Spinal cord (tissue), 10 donors: Measurements from ENCODE around the gene HPSE2. TPM values are rescaled to one million over a fixed set of nuclear protein-coding genes. Genes with fewer than 3 reads are reported as not detected.

ENCODE experiments used
- DNase-seq, 6 donors: peaks; one replicate each; pipeline versions ENCODE4 v3.0.0 to v3.0.0-alpha.2; 2013 to 2015; ENCODE audit warnings: low spot score in 6 of 6, low read depth in 4 of 6
- H3K27ac ChIP-seq: one replicate; pipeline ENCODE4 v1.5.1; 2013; ENCODE audit warnings: low read depth, low read length, control low read depth
- H3K27me3 ChIP-seq: one replicate; pipeline ENCODE4 v1.6.1; 2013; ENCODE audit warnings: low read length; ENCODE audit not compliant: control insufficient read depth, insufficient read depth
- H3K36me3 ChIP-seq: one replicate; pipeline ENCODE4 v1.6.1; 2013; ENCODE audit warnings: low read length; ENCODE audit not compliant: control insufficient read depth, insufficient read depth
- H3K4me1 ChIP-seq: one replicate; pipeline ENCODE4 v1.6.1; 2013; ENCODE audit warnings: low read length; ENCODE audit not compliant: control insufficient read depth, insufficient read depth
- H3K4me3 ChIP-seq: one replicate; pipeline ENCODE4 v1.5.1; 2013; ENCODE audit warnings: low read depth, low read length, control low read depth
- H3K9me3 ChIP-seq: one replicate; pipeline ENCODE4 v1.6.1; 2013; ENCODE audit warnings: low read length; ENCODE audit not compliant: control insufficient read depth, insufficient read depth
- WGBS: methylation state at CpG from one replicate; pipeline ENCODE4 v1.1.5; 2013; ENCODE audit warnings: missing lambda C conversion rate; ENCODE audit not compliant: insufficient coverage; 5-methylcytosine and 5-hydroxymethylcytosine counted together
- polyA plus RNA-seq, 2 donors: library from polyadenylated mRNA; unstranded; fragments of 120-200 nt; gene quantifications; one replicate each; pipeline ENCODE4 v1.2.1, GENCODE V29; 2013; ENCODE audit not compliant: insufficient read length in 2 of 2
- total RNA-seq, 2 donors: library from RNA; depleted of rRNA in 1 of 2; stranded (reverse); fragments of 120-200 nt in 1 of 2; fragments of >200 nt in 1 of 2; gene quantifications; one replicate each; pipeline versions ENCODE4 v1.2.3 to v1.2.4, GENCODE V29; 2013 to 2014
- donor health status: healthy.

Gene HPSE2
- total and polyA plus RNA-seq, 4 donors = 0.28 to 1.1 (median 0.93) TPM

DNA sequence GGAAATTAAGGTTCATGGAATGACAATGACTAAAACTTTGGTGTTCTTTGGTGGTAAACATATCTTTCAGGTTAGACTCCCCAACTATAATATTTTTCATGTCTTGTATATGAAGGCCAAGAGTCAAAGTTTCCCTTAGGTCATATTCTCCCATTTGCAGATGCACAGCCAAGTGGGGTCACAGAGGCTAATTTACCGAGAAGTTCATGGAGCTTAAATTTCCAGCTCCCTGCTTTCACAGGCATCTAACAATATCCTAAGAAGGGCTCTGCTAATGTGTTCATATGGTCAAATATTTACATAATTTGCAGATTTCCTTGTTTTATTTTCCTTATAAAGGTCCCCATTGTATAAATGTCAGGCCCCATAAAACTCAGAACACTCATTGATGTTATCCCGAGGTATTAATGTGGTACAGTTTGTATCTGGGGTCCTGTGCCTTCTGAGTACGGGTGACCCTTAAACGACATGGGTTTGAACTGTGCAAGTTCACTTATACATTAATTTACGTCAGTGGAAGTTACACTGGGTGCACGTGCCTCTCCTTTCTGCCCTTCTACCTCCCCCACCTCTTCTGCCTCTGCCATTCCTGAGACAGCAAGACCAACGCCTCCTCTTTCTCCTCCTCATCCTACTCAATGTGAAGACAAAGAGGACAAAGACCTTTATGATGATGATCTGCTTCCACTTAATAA is 603.0 kb downstream of the HPSE2 start:
- Histone ChIP-seq H3K36me3 (no peaks in the 10 kb centered on the region), H3K4me1 (no peaks in the 10 kb centered on the region), H3K27ac (no peak overlapping the region), H3K27me3 (no peaks in the 10 kb centered on the region), H3K4me3 (no peak overlapping the region), H3K9me3 (no peaks in the 10 kb centered on the region)
- no peak for DNase-seq
- WGBS = 84% methylated on average over 4 of the region's 7 CpGs

GRCh38 chr10:98628206-98628605 is 607.4 kb downstream of the HPSE2 start:
- Histone ChIP-seq H3K4me1 (no peaks in the 10 kb centered on the region), H3K4me3 (no peak overlapping the region), H3K27me3 (no peaks in the 10 kb centered on the region), H3K27ac (no peak overlapping the region), H3K9me3 (no peaks in the 10 kb centered on the region), H3K36me3 (no peaks in the 10 kb centered on the region)
- whole genome bisulfite sequencing = 86% methylated on average over 1 of the region's 1 CpG
- no peak for DNase-seq

DNA sequence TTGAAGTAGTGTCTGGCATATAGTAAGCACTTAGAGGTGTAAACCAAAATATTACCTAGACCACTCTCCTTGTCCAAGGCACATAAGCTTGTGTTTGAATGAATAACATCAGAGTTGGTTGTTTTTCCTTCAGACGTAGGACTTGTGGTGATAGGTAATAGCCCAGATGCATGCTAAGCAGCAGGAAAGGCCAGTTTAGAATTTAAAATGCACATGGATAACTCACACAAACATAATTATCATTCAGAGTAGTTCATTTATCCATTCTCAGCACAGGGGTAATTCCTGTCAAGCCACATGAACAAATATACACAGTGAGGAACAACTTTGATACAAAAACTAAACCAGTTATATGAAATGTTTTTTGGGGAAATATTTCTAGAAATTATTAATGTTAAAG is 607.9 kb downstream of the HPSE2 start:
- Histone ChIP-seq H3K27ac (no peak overlapping the region), H3K4me1 (no peaks in the 10 kb centered on the region), H3K36me3 (no peaks in the 10 kb centered on the region), H3K4me3 (no peak overlapping the region), H3K27me3 (no peaks in the 10 kb centered on the region), H3K9me3 (no peaks in the 10 kb centered on the region)
- DNase-seq = no peak
- no CpG with 5 or more reads among the region's 1 CpG for WGBS

DNA sequence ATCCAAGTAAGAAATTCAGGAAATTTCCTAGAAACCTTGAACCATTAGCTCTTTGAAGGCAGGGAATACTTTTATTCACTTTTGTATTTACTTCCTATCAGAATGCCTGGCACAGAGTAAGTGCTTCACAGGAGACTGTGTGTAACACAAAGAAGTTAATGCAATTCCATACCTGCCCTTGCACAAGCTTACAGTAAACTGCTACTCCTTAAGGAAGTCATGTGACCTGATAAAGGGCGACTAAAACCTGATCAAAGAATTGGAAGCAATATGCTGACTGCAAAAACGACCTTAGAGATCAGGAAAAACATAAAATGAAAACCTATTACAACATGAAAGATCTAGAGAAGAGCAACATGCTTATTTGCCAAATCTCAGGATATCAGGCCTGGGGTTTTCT is 610.7 kb downstream of the HPSE2 start:
- DNase-seq = no peak
- Histone ChIP-seq H3K9me3 (no peaks in the 10 kb centered on the region), H3K27ac (no peak overlapping the region), H3K4me1 (no peaks in the 10 kb centered on the region), H3K4me3 (no peak overlapping the region), H3K36me3 (no peaks in the 10 kb centered on the region), H3K27me3 (no peaks in the 10 kb centered on the region)
- WGBS = no CpG with 5 or more reads among the region's 2 CpGs

DNA sequence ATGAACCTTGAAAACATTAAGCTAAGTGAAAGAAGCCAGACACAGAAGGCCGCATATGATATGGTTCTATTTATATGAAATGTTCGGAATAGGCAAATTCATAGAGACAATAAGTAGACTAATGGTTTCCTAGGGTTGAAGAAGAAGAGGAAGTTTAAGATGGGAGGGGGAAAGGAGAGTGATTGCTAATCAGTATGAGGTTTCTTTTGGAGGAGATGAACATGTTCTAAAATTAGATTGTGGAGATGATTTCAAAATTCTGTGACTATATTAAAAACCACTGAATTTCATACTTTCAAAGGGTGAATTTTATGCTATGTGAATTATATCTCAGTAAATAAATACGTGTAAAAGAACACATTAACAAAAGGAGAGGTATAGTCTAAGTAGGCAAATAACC is 612.5 kb downstream of the HPSE2 start:
- Histone ChIP-seq H3K4me3 (no peak overlapping the region), H3K36me3 (no peaks in the 10 kb centered on the region), H3K9me3 (no peaks in the 10 kb centered on the region), H3K27me3 (no peaks in the 10 kb centered on the region), H3K27ac (no peak overlapping the region), H3K4me1 (no peaks in the 10 kb centered on the region)
- WGBS = 94% methylated on average over 2 of the region's 3 CpGs
- no peak for DNase-seq

GRCh38 chr10:98621630-98622029 is 614.0 kb downstream of the HPSE2 start:
- H3K4me1 ChIP-seq = no peaks in the 10 kb centered on the region
- no peak overlapping the region for H3K4me3 ChIP-seq
- no peaks in the 10 kb centered on the region for H3K36me3 ChIP-seq
- H3K27ac ChIP-seq = no peak overlapping the region
- no peaks in the 10 kb centered on the region for H3K9me3 ChIP-seq
- 33% methylated on average over 1 of the region's 1 CpG for WGBS
- H3K27me3 ChIP-seq = no peaks in the 10 kb centered on the region
- no peak for DNase-seq

DNA sequence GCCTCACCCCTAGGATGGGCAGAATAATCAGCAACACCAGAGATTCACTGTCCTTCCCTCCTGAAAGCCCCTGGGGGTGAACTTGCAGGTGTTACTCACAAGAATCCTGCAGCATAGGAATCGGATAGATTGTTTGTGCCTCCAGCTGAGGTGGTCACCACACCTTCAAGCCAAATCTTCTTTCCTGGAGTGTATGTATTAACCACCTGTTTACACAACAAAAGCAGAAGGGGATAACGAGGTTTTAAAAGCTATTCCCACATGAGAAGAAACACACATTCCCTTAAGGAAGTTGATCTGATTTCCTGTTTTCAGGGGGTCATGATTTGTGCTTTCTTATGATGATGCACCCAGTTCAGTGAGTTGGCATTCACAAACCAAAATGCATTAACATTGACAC is 615.1 kb downstream of the HPSE2 start:
- no peak for DNase-seq
- no peak overlapping the region for H3K4me3 ChIP-seq
- H3K27me3 ChIP-seq = no peaks in the 10 kb centered on the region
- H3K4me1 ChIP-seq = no peaks in the 10 kb centered on the region
- no CpG with 5 or more reads among the region's 2 CpGs for WGBS
- H3K27ac ChIP-seq = no peak overlapping the region
- H3K9me3 ChIP-seq = no peaks in the 10 kb centered on the region
- H3K36me3 ChIP-seq = no peaks in the 10 kb centered on the region

DNA sequence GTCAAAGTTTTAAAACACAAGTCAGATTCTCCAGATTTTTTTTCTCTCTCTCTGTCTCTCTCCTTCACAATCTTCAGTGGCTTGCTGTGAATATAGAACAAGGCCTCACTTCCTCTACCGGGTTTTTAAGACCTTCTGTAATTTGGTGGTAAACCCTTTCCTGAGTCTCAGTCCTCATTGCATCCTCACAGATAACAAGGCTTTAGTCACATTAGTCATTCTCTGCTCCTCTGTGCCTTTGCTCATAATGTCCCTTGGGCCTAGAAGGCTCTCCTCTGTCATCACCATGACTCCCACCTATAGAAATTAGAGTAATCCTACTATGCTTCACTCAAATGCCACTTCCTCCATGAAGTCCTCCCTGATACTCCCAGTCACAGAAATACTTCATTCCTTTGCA is 616.2 kb downstream of the HPSE2 start:
- no peak overlapping the region for H3K27ac ChIP-seq
- no peaks in the 10 kb centered on the region for H3K36me3 ChIP-seq
- H3K4me3 ChIP-seq = no peak overlapping the region
- H3K27me3 ChIP-seq = no peaks in the 10 kb centered on the region
- H3K4me1 ChIP-seq = no peaks in the 10 kb centered on the region
- DNase-seq = no peak
- 43% methylated on average over 1 of the region's 1 CpG for WGBS
- H3K9me3 ChIP-seq = no peaks in the 10 kb centered on the region

DNA sequence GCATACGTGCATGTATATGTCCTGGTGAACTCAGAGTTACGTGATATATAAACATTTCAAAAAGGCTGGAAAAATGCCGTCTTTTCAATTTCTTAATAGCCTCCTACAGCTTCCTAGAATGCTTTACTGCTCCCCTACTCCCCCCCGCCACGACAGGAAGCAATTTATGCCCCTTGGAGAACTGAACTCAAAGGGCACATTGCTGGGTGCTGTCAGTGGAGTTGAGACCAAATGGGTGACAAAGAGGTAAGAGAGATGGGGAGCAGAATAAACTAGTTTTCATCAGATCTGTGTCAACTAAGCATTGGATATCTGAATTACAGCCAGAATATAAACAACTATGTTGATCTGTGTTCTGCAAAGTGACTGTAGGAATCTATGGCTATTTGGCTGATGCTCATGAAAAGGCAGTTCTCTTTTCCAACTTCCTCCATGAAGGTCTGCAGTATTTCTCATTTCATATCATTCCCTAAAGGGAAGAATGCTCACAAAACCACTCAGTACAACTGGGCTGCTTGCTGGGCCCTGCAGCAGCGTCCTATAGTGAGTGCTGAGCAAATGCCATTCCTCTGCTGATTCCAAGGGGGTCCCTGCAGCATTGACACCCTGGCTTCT is 617.6 kb downstream of the HPSE2 start:
- no peaks in the 10 kb centered on the region for H3K27me3 ChIP-seq
- no peaks in the 10 kb centered on the region for H3K4me1 ChIP-seq
- no peak for DNase-seq
- no peak overlapping the region for H3K27ac ChIP-seq
- 60% methylated on average over 1 of the region's 6 CpGs for WGBS
- H3K36me3 ChIP-seq = no peaks in the 10 kb centered on the region
- no peaks in the 10 kb centered on the region for H3K9me3 ChIP-seq
- no peak overlapping the region for H3K4me3 ChIP-seq

GRCh38 chr10:98613446-98613845 is 622.2 kb downstream of the HPSE2 start:
- H3K4me1 ChIP-seq = peaks cover 2% of the 10 kb centered on the region
- H3K27ac ChIP-seq = no peak overlapping the region
- no peak for DNase-seq
- no peak overlapping the region for H3K4me3 ChIP-seq
- no peaks in the 10 kb centered on the region for H3K36me3 ChIP-seq
- WGBS = 60% methylated on average over 1 of the region's 1 CpG
- H3K27me3 ChIP-seq = no peaks in the 10 kb centered on the region
- H3K9me3 ChIP-seq = no peaks in the 10 kb centered on the region
